Measurements from ENCODE around the gene OR1F1.

Gene OR1F1

DNA sequence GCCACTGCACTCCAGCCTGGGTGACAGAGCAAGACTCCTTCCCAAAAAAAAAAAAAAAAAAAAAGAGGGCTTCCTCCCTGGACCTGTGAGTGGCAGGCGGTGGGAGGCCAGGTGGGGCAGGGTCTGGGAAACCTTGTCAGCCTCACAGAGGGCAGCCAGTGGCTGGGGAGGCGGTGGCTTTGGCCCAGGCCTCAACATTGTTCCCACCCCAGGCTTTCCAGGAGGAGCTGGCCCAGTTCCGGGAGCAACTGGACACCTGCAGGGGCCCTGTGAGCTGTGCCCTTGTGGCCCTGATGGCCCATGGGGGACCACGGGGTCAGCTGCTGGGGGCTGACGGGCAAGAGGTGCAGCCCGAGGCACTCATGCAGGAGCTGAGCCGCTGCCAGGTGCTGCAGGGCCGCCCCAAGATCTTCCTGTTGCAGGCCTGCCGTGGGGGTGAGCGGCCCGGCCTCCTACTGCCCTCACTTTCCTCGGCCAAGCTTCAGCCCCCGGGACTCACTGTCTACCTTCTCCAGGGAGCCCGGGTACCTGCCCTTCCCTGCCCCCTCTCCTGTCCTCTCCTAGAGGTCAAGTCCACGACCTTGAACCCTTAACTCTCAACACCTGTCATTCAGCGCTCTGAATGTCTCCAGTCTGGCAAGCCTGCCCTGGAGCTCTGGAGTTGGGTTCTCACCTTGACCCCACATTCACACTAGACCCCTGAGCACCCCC is 40.8 kb upstream of the OR1F1 start:
- Mint-ChIP-seq H3K4me1 (ENCODE audit: low read depth) (peaks cover 20% of the 10 kb centered on the region), H3K27me3 (peaks cover 2% of the 10 kb centered on the region), H3K4me3 (no peak overlapping the region), H3K27ac (no peak overlapping the region), H3K9me3 (no peaks in the 10 kb centered on the region), H3K36me3 (ENCODE audit: low read depth) (peaks cover 9% of the 10 kb centered on the region)
- no peak for DNase-seq

DNA sequence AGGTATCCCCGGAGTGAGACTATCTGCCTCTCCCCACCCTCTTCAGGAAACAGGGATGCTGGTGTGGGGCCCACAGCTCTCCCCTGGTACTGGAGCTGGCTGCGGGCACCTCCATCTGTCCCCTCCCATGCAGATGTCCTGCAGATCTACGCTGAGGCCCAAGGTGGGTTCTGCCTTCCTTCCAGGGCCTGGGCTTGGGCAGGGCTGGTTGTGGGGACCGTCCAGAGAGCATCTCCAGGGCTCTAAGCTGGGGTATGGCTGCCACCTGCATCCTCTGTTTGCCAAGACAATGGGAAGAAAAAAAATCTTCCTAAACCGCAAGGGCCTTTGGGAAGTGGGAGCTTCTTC is 40.3 kb upstream of the OR1F1 start:
- Mint-ChIP-seq H3K27me3 (peaks cover 2% of the 10 kb centered on the region), H3K4me3 (no peak overlapping the region), H3K36me3 (ENCODE audit: low read depth) (peaks cover 4% of the 10 kb centered on the region), H3K27ac (no peak overlapping the region), H3K9me3 (no peaks in the 10 kb centered on the region), H3K4me1 (ENCODE audit: low read depth) (peaks cover 25% of the 10 kb centered on the region)
- DNase-seq, result no peak

DNA sequence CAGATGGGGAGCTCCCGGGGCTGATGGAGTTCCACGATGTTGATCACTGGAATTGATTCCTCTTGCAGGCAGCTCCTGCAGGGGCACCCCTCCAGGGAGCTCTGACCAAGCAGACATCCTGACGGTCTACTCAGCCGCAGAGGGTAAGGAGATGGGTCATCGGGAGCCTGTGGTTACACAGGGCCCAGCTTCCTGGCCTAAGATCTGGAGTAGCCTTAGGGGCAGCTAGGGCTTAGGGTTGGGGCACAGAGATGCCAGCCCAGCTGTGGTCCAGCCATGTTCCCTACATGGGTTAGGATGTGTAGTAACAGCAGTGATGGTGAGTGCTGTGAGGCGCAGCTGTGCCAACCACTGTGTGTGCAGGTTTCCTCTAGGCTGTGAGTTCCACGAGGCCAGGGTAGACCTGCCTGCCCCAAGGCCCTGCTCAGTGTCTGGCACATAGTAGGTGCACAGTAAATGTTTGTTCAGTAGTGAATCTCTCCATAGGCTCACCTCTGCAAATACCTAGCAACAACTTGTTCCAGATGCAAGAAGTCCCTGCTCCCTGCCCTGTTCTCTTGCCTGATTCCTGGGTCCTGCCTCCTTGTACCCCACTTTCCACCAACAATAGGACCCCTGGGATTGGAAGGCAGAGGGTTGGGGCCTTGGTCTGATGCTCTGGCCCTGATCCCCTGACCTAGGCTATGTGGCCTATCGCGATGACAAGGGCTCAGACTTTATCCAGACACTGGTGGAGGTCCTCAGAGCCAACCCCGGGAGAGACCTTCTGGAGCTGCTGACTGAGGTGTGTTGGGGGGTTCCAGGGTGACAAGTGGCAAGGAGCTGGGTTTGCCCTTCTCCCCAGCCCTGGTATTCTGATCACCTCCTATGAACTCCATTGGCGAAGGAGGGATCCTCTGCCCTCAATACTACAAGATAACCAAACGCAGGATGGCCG is 39.5 kb upstream of the OR1F1 start:
- Mint-ChIP-seq H3K27me3 (peaks cover 2% of the 10 kb centered on the region), H3K36me3 (ENCODE audit: low read depth) (peaks cover 4% of the 10 kb centered on the region), H3K27ac (no peak overlapping the region), H3K9me3 (no peaks in the 10 kb centered on the region), H3K4me3 (peak overlapping the region; percentile 84), H3K4me1 (ENCODE audit: low read depth) (peaks cover 27% of the 10 kb centered on the region)
- DNase-seq, result no peak

DNA sequence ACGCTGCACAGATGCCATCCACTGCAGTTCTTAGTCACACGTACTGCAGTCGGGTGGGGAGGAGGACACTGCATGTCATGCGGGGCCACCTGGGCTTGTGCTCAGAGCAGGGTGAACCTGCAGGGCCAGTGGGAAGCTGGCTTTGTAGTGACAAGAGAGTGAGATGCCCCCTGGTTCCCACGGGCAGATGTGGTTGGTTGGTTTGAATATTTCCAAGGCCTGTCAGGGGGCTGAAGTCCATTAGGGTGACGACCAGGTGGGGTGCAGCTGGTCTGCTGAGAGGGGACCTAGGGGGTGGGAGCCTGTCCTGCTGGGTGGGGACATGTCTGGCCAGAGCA is 38.8 kb upstream of the OR1F1 start:
- H3K36me3 Mint-ChIP-seq (ENCODE audit: low read depth), result peaks cover 4% of the 10 kb centered on the region
- H3K4me3 Mint-ChIP-seq, result peak overlapping the region; percentile 84
- H3K4me1 Mint-ChIP-seq (ENCODE audit: low read depth), result peaks cover 27% of the 10 kb centered on the region
- H3K27me3 Mint-ChIP-seq, result peaks cover 2% of the 10 kb centered on the region
- no peaks in the 10 kb centered on the region for H3K9me3 Mint-ChIP-seq
- DNase-seq, result no peak
- H3K27ac Mint-ChIP-seq, result peak overlapping the region; percentile 59

DNA sequence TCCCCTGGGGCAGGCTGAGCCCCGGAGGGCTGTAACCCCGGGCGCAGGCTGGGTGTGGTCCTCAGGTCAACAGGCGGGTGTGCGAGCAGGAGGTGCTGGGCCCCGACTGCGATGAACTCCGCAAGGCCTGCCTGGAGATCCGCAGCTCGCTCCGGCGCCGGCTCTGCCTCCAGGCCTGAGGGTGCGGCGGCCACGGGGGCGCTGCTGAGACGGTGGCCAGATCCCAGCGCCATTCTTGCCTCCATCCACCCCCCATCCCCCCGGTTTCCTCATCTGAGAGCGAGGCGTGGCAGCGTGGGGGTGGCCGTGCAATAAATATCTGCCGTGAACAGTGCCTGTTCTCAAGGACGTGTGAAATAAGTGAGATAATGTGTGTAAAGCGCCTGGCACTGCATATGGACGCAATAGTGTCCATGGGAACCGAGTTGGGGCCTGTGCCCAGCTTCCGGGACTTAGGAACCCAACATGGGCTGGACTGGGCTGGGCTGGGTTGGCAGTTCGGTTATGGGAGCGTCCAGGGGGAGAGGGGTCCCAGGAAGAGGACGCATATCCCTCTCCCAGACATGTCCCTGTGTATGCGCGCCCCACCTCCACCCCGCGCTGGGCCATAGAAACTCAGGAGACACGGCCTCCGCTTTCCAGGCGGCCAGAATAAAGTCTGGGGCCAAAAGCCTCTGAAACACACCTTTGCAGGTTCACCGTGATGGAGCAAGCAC is 38.2 kb upstream of the OR1F1 start:
- peak; percentile 76 for DNase-seq
- H3K4me3 Mint-ChIP-seq, result peak overlapping the region; percentile 84
- H3K9me3 Mint-ChIP-seq, result no peaks in the 10 kb centered on the region
- H3K27me3 Mint-ChIP-seq, result peaks cover 2% of the 10 kb centered on the region
- peaks cover 4% of the 10 kb centered on the region for H3K36me3 Mint-ChIP-seq (ENCODE audit: low read depth)
- H3K4me1 Mint-ChIP-seq (ENCODE audit: low read depth), result peaks cover 27% of the 10 kb centered on the region
- H3K27ac Mint-ChIP-seq, result peak overlapping the region; percentile 84

DNA sequence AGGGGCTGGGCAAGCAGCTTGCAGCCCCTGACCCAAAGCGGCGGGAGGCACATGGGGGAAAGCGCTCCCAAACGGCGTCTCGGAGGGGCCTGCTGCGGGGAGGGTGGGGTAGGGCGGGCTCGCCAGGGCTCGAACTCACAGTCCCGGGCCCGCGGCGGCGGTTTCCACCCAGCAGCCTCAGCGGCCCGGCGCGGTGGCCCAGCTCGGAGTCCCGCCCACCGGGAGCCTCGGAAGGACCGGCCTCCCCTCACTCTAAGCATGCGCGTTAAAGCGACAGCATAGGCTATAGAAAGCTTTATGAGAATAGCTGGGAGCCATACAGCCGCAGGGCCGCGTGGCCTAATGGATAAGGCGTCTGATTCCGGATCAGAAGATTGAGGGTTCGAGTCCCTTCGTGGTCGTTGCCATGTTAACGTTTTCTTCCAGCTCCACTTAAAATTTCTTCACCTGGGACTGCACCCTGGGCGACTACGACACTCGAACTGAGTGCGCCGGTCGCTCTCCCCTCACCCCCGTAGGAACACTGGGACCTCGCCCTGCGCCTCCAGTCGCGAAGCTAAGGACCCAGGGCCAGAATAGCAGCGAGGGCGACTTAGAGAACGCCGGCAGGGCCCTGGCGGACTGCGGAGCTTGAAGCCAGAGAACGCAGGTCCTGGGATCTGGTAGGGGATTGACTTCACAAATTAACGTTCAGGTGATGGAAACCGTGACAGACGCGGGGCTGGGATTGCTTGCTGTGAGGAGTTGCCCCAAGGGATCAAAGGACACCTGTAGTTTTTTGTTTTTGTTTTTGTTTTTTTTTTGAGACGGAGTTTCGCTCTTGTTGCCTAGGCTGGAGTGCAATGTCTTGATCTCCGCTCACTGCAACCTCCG is 37.4 kb upstream of the OR1F1 start:
- Mint-ChIP-seq H3K9me3 (no peaks in the 10 kb centered on the region), H3K36me3 (ENCODE audit: low read depth) (peaks cover 4% of the 10 kb centered on the region), H3K4me3 (peak overlapping the region; percentile 84), H3K27me3 (peaks cover 2% of the 10 kb centered on the region), H3K27ac (peak overlapping the region; percentile 96), H3K4me1 (ENCODE audit: low read depth) (peaks cover 27% of the 10 kb centered on the region)
- peak; percentile 100 for DNase-seq

DNA sequence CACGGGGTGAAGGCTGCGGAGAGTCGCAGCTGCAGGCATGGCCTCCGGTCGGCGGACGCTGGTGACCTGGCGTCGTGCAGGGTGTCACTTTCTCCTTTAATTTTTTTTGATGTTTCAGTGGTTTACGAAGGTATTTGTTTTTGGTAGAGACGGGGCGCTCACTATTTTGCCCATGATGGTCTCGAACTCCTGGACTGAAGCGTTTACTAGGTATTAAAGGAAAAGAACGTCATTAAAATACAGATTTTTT is 36.1 kb upstream of the OR1F1 start:
- DNase-seq, result peak; percentile 48
- Mint-ChIP-seq H3K36me3 (ENCODE audit: low read depth) (peaks cover 4% of the 10 kb centered on the region), H3K27ac (peak overlapping the region; percentile 91)

DNA sequence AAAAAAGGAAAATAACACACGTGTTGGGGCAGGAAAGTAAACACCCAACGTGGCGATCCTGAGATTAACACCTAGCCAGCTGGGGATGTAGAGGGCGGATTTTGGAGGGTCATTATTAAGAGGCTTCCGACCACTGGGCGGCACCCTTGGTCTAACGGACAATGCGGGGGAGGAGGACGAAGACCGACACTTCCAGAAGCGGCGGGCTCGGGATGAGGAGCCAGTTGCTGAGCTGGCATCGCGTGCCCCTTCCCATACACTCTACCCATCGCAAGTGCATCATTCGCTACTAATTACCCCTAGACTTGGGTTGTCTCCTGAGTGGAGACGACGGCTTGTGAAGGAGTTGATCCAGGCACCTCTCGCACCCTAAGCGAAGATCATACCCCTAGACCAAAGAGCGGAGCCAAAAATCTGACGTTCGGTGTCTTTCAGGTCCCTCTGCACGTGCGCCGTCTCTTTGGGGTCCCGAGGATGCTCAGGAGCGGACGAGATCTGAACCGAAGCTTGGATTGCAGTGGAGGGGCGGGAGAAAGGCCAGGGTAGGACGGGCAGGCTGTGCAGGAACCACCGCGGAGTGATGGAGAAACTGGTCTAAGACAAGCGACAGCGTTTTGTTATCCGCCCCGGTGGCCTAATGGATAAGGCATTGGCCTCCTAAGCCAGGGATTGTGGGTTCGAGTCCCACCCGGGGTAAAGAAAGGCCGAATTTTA is 35.6 kb upstream of the OR1F1 start:
- Mint-ChIP-seq H3K4me1 (ENCODE audit: low read depth) (peaks cover 29% of the 10 kb centered on the region), H3K4me3 (peak overlapping the region; percentile 70), H3K27ac (peak overlapping the region; percentile 91), H3K27me3 (peaks cover 4% of the 10 kb centered on the region), H3K9me3 (no peaks in the 10 kb centered on the region), H3K36me3 (ENCODE audit: low read depth) (peaks cover 4% of the 10 kb centered on the region)
- DNase-seq, result peak; percentile 96

More for the DNA sequence above, 36.1 kb upstream of the OR1F1 start:
- Mint-ChIP-seq H3K9me3 (no peaks in the 10 kb centered on the region), H3K27me3 (peaks cover 2% of the 10 kb centered on the region), H3K4me1 (ENCODE audit: low read depth) (peaks cover 27% of the 10 kb centered on the region), H3K4me3 (peak overlapping the region; percentile 70)

DNA sequence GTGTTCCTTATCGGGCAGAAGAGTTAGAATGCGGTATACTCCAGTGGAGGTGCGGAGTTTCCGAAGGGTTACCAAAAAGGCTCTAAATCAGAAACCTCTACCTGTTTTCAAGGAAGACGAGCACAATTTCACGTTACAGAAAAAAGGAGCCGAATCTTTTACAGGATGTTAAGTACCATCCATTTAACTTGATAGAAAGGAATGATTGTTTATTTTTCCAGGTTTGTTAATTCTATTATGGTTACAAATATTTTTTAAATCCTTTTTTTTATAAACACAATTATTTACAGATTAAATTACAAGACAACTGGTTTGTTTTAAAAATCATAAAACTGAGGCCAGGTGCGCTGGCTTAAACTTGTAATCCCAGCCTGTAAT is 35.0 kb upstream of the OR1F1 start:
- H3K9me3 Mint-ChIP-seq, result no peaks in the 10 kb centered on the region
- H3K4me3 Mint-ChIP-seq, result peak overlapping the region; percentile 70
- H3K27ac Mint-ChIP-seq, result peak overlapping the region; percentile 91
- H3K4me1 Mint-ChIP-seq (ENCODE audit: low read depth), result peaks cover 35% of the 10 kb centered on the region
- DNase-seq, result no peak
- peaks cover 10% of the 10 kb centered on the region for H3K27me3 Mint-ChIP-seq
- peaks cover 4% of the 10 kb centered on the region for H3K36me3 Mint-ChIP-seq (ENCODE audit: low read depth)

DNA sequence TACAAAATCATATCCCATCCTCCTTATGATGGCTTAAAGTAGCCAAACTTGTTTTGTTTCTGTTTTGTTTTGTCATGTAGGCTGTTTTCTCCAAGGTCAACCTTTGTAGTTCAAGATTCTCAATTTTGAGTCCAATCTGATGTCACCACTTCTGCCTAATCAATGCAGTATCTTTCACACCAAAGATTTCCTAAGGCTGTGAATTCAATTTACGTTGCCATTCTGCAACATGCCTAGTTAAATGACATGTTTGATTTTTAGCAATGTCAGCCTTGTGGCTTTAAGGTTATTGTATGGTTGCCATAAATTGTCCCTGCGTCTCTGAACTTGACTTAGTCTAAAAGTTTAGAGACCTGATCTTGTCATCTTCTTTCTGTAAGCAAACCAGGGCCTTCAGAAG is 32.8 kb upstream of the OR1F1 start:
- Mint-ChIP-seq H3K27me3 (peaks cover 10% of the 10 kb centered on the region), H3K27ac (no peak overlapping the region), H3K4me1 (ENCODE audit: low read depth) (peaks cover 41% of the 10 kb centered on the region), H3K4me3 (no peak overlapping the region), H3K9me3 (no peaks in the 10 kb centered on the region), H3K36me3 (ENCODE audit: low read depth) (peaks cover 5% of the 10 kb centered on the region)
- no peak for DNase-seq

DNA sequence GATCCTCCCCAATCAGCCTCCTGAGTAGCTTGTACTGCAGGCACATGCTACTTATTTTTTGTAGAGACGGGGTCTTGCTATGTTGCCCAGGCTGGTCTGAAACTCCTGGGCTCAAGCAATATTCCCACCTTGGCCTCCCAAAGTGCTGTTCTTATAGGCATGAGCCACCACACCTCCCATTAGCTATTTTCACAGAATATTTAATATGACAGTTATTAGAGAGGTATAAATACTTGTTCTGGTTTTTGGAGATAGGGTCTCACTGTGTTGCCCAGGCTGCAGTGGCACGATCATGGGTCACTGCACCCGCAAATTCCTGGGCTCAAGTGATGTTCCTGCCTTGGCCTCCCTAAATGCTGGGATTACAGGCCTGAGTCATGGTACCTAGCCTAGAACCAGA is 32.0 kb upstream of the OR1F1 start:
- DNase-seq, result no peak
- Mint-ChIP-seq H3K27ac (no peak overlapping the region), H3K4me3 (no peak overlapping the region), H3K4me1 (ENCODE audit: low read depth) (peaks cover 37% of the 10 kb centered on the region), H3K27me3 (peaks cover 8% of the 10 kb centered on the region), H3K9me3 (no peaks in the 10 kb centered on the region), H3K36me3 (ENCODE audit: low read depth) (peaks cover 5% of the 10 kb centered on the region)

DNA sequence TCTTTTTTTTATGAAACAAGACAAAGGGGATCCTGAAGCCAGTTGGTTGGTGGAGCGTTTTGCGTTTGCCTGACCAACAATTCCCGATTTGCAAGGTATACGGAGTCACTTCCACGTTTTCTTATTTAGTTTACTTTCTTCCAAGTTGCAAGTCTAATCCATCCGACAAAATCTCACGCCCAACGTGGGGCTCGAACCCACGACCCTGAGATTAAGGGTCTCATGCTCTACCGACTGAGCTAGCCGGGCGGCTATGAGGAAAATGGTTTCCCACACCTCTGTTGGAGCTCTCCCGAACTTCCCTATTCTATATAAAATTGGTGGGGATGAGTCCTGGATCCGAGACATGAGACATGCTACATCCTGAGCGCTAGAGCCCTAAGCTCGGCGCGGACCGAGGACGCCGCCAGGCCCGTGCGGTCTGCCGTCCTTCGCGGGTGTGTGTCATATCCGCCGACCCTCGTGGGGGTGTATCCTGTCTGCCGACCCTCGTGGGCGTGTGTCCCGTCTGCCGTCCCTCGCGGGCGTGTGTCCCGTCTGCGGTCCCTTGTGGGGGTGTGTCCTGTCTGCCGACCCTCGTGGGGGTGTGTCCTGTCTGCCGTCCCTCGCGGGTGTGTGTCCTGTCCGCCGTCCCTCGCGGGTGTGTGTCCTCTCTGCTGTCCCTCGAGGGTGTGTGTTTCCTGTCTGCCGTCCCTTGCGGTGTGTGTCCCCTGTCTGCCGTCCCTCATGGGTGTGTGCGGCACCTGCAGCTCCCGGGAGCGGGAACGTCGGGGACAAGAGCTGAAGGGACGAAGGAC is 30.6 kb upstream of the OR1F1 start:
- peaks cover 5% of the 10 kb centered on the region for H3K36me3 Mint-ChIP-seq (ENCODE audit: low read depth)
- H3K4me1 Mint-ChIP-seq (ENCODE audit: low read depth), result peaks cover 33% of the 10 kb centered on the region
- H3K27ac Mint-ChIP-seq, result peak overlapping the region; percentile 84
- H3K4me3 Mint-ChIP-seq, result peak overlapping the region; percentile 77
- H3K9me3 Mint-ChIP-seq, result no peaks in the 10 kb centered on the region
- peaks cover 8% of the 10 kb centered on the region for H3K27me3 Mint-ChIP-seq
- peak; percentile 82 for DNase-seq

DNA sequence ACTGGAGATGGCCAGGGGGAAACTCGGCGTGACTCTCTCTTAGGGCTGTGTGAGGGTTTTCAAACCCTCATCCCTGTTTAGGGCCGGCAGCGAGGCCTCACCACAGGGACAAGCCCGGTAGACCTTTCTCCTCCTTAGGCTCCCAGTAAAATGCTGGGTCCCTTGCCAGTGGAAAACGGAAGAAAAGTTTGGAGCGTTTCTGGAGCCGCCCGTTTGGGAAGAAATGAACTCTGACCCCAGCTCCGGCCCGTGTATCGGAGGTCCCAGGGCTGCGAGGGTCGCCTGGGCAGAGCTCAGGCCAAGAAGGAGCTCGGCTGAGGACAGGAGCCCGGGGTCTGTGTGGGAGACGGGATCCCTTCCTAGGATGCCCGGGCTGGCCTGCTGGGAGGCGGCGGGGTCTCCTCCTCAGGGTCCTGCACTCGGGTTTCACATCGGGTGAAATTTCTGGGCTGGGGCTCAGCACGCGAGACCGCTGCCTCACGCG is 29.9 kb upstream of the OR1F1 start:
- Mint-ChIP-seq H3K4me3 (peak overlapping the region; percentile 77), H3K27ac (peak overlapping the region; percentile 84), H3K9me3 (no peaks in the 10 kb centered on the region), H3K4me1 (ENCODE audit: low read depth) (peaks cover 28% of the 10 kb centered on the region), H3K27me3 (peaks cover 8% of the 10 kb centered on the region), H3K36me3 (ENCODE audit: low read depth) (peaks cover 5% of the 10 kb centered on the region)
- no peak for DNase-seq
